IPS DF 4.7 (cell line): Measurements from ENCODE around the gene CDRT15.
"Not testable (repeated sequence)": the region's sequence is repeated elsewhere in the genome, so short reads cannot be mapped to it uniquely, and the experiment has no call there.

Experiments
- DNase-seq: peaks from one replicate; pipeline ENCODE4 v3.0.0-alpha.2; 2013; ENCODE audit warnings: low spot score; ENCODE audit errors: extremely low read depth

Gene CDRT15

GRCh38 chr17:14186443-14186842 is 50.2 kb downstream of the CDRT15 start:
- not testable (repeated sequence) for DNase-seq
